Measurements from ENCODE around the gene OR10K2.
"Not testable (repeated sequence)": the region's sequence is repeated elsewhere in the genome, so short reads cannot be mapped to it uniquely, and the experiment has no call there.

The OR10K2 gene

DNA sequence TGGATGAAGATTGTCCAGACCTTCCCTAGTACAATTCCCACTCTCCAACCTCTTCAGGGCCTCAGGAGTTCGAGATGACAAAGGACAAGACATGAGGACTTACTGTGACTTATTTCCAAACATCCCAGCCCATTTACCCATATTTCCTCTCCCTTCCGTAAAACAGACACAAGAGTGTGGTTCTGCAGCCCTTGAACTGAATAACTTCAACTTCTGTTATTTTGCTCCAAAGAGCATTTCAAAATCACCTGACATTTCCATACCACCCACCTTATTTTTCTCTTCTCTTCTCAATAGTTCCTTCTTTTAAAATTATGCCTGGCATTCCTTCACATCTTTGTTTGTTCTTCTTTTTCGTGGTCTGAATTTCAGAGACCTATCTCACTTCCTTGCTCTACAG, 8.7 kb upstream of the OR10K2 start:
- no peak overlapping the region for H3K4me3 ChIP-seq (ENCODE audit: low read depth, low read length)
- TF ChIP-seq, protein P1, sequence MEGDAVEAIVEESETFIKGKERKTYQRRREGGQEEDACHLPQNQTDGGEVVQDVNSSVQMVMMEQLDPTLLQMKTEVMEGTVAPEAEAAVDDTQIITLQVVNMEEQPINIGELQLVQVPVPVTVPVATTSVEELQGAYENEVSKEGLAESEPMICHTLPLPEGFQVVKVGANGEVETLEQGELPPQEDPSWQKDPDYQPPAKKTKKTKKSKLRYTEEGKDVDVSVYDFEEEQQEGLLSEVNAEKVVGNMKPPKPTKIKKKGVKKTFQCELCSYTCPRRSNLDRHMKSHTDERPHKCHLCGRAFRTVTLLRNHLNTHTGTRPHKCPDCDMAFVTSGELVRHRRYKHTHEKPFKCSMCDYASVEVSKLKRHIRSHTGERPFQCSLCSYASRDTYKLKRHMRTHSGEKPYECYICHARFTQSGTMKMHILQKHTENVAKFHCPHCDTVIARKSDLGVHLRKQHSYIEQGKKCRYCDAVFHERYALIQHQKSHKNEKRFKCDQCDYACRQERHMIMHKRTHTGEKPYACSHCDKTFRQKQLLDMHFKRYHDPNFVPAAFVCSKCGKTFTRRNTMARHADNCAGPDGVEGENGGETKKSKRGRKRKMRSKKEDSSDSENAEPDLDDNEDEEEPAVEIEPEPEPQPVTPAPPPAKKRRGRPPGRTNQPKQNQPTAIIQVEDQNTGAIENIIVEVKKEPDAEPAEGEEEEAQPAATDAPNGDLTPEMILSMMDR (IDR thresholded peaks at IDR 0.05; ENCODE audit: low read depth, low read length), result no peak
- DNase-seq (ENCODE audit: low read depth, low spot score), result no peak
- in situ Hi-C loops (cut with HindIII; ENCODE audit: low sequenced_read_pairs), result no loop called here

DNA sequence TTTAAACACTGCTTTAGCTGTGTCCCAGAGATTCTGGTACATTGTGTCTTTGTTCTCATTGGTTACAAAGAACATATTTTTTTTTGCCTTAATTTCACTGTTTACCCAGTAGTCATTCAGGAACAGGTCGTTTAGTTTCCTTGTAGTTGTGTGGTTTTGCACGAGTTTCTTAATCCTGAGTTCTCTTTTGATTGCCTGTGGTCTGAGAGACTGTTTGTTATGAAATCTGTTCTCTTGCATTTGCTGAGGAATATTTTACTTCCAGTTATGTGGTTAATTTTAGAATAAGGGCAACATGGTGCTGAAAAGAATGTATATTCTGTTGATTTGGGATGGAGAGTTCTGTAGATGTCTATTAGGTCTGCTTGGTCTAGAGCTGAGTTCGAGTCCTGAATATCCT, 4.1 kb upstream of the OR10K2 start:
- DNase-seq (ENCODE audit: low read depth, low spot score); in situ Hi-C loops (cut with HindIII; ENCODE audit: low sequenced_read_pairs); H3K4me3 ChIP-seq (ENCODE audit: low read depth, low read length): not testable (repeated sequence)

DNA sequence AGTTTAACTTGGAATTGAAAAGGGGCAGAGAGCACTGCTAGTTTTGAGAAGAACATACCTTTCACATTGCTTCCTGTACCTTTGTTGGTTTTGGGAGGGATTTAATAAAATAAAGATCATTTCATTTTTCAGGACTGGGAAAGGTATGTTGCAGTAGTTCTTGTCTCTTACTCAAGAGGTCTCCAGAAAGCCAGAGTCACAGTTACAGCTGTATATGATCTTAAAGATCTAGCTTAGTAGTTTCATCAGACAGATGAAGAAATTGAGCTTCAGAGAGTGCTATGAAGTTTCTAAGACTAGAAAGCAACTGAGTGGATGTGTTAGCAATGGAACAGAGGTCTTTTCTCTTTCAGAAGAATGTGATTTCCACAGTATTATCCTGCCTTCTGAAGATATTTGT, 1.0 kb downstream of the OR10K2 start:
- in situ Hi-C loops (cut with HindIII; ENCODE audit: low sequenced_read_pairs), result no loop called here
- no peak for DNase-seq (ENCODE audit: low read depth, low spot score)
- no peak overlapping the region for H3K4me3 ChIP-seq (ENCODE audit: low read depth, low read length)
- TF ChIP-seq, protein P1 (IDR thresholded peaks at IDR 0.05; ENCODE audit: low read depth, low read length), result no peak

DNA sequence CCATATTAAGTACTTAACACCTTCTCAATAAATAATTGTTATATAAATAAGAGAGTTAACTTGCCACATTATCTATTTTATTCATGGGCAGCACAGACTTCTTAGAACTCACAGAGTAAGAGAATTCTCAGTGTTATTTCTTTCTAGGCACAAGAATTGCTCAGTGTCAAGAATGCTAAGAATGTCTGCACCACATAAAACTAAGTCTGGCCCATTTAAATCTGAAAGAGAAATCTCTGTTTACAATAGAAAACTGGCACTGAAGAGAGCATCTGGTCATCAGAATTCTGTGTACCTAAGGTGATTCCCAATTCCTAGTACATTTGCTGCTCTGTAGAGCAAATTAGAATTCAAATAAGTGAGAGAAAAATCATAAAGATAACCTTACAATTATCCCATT, 3.8 kb downstream of the OR10K2 start:
- no peak overlapping the region for H3K4me3 ChIP-seq (ENCODE audit: low read depth, low read length)
- TF ChIP-seq, protein P1 (IDR thresholded peaks at IDR 0.05; ENCODE audit: low read depth, low read length), result no peak
- in situ Hi-C loops (cut with HindIII; ENCODE audit: low sequenced_read_pairs), result no loop called here
- DNase-seq (ENCODE audit: low read depth, low spot score), result no peak

DNA sequence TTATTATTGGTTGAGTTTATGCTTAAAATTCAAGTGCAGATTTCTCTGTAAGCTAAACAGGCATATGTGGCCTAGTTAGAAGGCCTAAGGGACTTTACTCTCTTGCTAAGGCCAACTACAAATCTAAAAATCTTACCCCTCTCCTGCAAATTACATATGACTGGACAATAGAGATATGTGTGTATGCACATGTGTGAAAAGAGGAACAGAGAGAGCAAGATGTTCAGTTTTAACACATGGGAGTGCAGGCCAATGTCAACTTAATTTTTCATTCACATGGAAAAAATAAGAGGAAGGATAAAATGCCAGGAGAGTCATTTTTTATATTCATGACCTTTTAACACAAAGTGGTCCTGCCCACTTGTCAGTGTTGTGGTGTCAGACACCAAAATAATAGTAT, 8.5 kb downstream of the OR10K2 start:
- no peak for DNase-seq (ENCODE audit: low read depth, low spot score)
- TF ChIP-seq, protein P1 (IDR thresholded peaks at IDR 0.05; ENCODE audit: low read depth, low read length), result no peak
- in situ Hi-C loops (cut with HindIII; ENCODE audit: low sequenced_read_pairs), result no loop called here
- no peak overlapping the region for H3K4me3 ChIP-seq (ENCODE audit: low read depth, low read length)

DNA sequence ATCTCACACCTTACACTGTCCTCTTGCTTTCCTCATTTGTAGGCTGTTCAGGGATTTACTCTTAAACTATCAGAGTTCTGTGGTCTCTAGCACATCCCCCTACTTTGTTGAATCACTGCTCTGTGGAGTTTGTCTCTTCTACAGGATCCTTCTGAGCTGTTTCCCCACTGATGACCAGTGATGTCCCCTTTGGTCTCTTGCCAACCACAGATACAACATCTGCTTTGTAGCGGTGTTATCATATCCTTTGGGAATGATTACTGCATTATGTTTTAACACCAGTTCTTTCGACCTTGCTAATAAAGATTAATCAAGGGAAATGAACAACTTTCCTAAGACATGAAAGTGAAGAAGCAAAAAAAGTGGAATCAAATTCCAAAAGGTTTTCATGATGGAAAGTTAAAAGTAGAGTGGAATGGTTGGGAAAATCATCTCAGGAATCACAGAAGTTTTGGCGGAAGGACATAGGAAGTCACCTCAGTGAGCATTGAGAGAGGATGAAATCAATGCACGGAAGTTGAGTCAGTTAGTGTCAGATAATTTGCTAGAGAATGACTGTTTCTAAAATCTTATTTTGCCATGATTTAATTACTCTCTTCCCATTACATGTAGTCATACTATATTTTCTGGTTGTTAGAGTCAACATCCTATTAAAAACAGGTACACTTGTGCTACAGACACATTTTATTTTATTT, 11.2 kb downstream of the OR10K2 start:
- H3K4me3 ChIP-seq (ENCODE audit: low read depth, low read length), result no peak overlapping the region
- in situ Hi-C loops (cut with HindIII; ENCODE audit: low sequenced_read_pairs), result no loop called here
- DNase-seq (ENCODE audit: low read depth, low spot score), result no peak
- TF ChIP-seq, protein P1 (IDR thresholded peaks at IDR 0.05; ENCODE audit: low read depth, low read length), result no peak

DNA sequence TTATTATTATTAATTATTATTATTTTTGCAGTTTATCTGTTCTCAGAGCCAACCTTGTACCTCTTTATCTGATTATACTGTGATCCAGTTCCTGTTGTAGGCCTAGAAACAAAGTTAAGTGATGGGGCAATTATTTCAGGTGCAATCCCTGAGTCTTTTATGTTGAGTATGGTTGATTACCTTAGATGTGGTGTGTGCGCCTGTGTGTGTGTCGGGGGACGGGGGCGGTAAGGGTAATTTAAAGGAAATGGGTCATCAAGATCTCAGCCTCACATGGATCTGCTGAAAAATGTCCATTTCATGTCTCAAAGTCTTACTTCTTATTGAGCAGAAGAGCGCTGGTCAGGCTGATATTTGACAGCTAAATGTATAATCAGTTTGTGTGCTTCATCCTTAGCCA, 18.9 kb downstream of the OR10K2 start:
- in situ Hi-C loops (cut with HindIII; ENCODE audit: low sequenced_read_pairs), result no loop called here

More for the DNA sequence above, 18.9 kb downstream of the OR10K2 start:
- no peak for DNase-seq (ENCODE audit: low read depth, low spot score)
- TF ChIP-seq, protein P1 (IDR thresholded peaks at IDR 0.05; ENCODE audit: low read depth, low read length), result no peak
- H3K4me3 ChIP-seq (ENCODE audit: low read depth, low read length), result no peak overlapping the region

Data from astrocyte of the spinal cord (primary cell).